Kidney capillary endothelial cell (primary cell): ENCODE measurements around the gene CCDC85C.

Experiments
- DNase-seq: peaks from one replicate; pipeline ENCODE4 v3.0.0-alpha.2; 2018; ENCODE audit warnings: low spot score

Gene CCDC85C

DNA sequence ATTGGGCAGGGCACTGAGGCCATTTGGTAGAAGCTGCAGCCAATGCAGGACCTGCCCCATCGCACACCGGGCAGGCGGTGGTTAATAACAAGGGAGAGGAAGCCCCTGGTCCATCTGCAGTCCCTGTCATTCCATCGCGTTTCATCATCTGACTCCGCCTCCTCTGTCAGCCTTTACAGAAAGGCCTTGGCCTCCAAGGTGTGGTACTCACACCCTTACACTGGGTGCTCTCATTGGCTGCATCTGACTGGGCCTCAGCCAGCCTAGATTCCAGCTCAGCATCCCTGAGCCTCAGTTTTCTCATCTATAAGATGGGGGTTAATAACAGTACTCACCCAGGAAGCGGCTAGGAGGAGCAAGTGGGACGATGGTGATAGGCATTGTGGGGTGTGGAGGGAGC is 26.2 kb upstream of the CCDC85C start:
- DNase-seq, result no peak

GRCh38 chr14:99628887-99629618 is 25.0 kb upstream of the CCDC85C start:
- DNase-seq, result peak; percentile 75

DNA sequence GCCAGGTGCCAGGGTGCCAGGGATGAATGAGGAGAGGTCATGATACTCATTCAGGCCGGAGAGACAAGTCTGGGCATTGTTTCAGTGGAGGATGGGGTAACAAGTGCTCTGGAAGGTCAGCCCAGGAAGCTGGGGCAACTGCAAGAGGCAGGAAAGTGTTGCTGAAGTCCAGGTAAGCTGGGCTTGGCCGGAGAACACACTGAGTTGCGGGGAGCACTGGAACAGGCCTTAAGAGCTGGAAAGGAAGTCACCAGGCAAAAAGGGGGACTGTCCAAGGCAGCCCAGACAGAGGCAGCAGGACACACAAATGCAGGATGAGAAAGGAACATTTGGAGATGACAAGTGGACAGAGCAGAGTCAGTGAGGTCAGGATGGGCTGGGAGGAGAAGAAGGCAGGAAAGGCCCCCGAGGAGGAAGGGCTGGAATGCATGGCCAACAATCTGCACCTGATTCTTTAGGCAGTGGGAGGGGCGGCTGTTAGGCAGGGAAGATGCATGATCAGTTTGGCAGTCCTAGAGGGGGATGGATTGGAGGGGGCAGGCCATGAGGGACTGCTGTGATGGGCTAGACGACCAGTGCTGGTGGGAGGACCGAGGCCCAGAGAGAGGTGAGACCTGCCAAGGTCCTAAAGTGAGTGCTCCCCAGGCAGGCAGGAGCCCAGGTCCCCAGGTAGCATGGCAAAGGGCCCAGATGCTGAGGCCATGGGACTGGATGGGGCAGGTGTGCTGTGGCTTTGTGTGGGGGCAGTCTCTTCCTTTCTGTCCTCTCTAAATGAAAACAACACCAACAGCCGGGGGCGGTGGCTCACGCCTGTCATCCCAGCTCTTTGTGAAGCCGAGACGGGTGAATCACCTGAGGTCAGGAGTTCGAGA is 23.7 kb upstream of the CCDC85C start:
- DNase-seq, result no peak

GRCh38 chr14:99627100-99627499 is 23.1 kb upstream of the CCDC85C start:
- DNase-seq, result no peak

- DNase-seq, result no peak
These were observed 22.1 kb upstream of the CCDC85C start for GRCh38 chr14:99626041-99626648.

DNA sequence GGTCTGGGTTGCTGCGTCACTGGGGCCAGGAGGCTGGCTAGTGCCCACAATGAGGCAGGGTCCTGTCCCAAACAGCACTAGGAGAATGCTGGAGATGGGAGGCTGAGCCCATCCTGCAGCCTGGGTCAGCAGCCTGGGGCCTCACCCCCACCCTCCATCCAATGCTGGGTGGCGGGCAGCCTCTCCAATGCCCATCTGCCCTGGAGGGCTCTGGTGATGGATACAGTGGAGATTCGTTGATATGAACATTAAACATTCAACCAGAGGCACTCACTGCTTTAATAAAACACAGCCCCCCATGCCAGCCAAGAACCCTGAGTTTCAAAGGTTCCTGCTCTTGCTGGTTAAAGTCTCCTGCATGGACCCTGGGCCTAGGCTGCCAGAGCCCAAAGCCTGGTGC is 21.5 kb upstream of the CCDC85C start:
- DNase-seq, result no peak

DNA sequence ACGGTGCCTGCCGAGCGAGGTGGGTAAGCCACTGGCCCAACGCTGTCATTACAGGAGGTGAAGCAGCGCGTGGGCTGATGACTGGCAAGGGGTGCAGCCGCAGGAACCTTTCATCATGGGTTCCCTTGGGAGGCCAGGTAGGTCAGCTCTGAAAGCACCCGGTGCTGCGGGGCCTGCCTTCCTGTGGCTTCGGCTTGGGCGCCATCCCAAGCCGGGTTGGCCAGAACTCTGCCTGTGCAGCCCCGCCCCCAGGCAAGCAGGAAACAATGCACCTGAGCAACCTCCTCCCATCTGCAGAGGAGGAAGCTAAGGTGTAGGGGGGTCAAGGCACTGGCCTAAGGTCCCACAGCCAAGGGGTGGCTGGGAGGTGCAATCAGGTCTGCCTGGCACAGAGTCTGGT is 21.0 kb upstream of the CCDC85C start:
- no peak for DNase-seq

- no peak for DNase-seq
These were observed 20.0 kb upstream of the CCDC85C start for GRCh38 chr14:99624024-99624423.

GRCh38 chr14:99621948-99622347 is 17.9 kb upstream of the CCDC85C start:
- no peak for DNase-seq

GRCh38 chr14:99619835-99620834 is 16.1 kb upstream of the CCDC85C start:
- DNase-seq, result peak; percentile 98

GRCh38 chr14:99616832-99617800 is 13.1 kb upstream of the CCDC85C start:
- no peak for DNase-seq

GRCh38 chr14:99615497-99616157 is 11.6 kb upstream of the CCDC85C start:
- no peak for DNase-seq

DNA sequence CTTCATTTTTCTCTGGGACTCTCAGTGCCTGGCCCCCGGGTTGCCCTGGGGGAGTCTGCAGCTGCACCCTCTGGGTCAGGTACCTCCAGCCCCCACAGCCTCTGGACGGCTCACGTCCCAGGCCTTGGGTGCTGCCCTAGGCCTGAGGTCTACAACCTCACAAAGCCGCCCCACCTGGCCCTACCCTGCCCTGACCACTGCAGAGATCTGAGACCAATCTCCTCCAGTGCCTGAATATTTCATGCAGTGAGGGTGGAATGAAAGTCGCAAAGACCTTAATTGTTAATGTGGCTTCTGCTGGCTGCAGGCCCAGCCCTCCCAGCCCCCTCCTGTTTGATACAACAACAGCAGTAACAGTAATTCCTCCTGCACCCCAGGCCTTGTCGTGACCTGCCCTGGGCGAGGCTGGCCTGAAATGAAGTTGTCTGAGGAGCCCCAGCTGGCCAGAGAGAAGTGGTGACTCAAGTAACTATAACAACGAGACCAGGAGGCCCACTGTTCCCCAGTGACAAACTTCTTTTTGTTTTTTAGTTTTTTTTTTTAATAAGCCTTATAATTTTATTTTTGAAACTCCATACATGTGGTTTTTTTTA is 8.8 kb upstream of the CCDC85C start:
- DNase-seq, result no peak

DNA sequence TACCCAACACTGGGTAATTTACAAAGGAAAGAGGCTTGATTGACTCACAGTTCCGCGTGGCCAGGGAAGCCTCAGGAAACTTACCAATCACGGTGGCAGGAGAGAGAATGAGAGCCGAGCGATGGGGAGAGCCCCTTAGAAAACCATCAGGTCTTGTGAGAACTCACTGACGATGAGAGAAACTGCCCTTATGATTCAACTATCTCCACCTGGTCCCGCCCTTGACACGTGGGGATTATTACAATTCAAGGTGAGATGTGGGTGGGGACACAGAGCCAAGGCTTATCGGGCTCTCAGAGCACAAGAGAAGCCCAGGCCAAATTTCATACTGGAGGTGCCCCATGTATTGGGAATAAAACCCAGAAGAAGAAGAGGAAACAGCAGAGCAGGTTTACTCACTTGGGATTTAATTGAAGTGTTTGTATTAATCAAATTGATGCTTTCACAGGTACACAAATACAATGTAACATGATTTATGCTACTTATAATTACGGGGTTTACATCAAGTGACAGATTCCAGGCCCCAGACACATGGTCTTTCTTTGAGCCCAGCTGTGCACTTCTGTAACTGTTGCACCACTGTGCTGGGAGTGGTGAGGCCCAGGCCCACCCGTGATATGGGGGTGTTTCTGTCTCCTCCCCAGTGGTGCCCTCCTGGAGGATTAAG is 8.2 kb upstream of the CCDC85C start:
- no peak for DNase-seq

- no peak for DNase-seq
These were observed 7.6 kb upstream of the CCDC85C start for GRCh38 chr14:99611646-99612045.

- no peak for DNase-seq
These were observed 5.5 kb upstream of the CCDC85C start for GRCh38 chr14:99609245-99610170.

DNA sequence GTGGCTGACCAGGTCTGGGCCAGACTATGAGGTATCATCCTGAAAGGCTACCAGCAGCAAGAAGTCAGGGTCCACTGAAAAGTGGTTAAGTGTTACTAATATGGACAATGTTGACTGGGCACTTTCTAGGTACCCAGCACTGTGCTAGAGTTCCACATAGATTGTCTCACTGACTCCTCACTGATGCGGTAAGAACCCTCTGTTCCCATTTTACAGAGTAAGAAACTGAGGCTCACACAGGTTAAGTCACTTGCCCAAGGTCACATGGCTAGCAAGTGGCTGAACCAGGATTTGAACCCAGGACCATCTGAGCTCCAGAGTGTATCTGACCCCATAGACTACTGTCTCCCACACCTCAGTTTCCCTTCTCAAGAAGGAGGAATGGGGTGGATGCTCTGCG is 4.6 kb upstream of the CCDC85C start:
- DNase-seq, result no peak

DNA sequence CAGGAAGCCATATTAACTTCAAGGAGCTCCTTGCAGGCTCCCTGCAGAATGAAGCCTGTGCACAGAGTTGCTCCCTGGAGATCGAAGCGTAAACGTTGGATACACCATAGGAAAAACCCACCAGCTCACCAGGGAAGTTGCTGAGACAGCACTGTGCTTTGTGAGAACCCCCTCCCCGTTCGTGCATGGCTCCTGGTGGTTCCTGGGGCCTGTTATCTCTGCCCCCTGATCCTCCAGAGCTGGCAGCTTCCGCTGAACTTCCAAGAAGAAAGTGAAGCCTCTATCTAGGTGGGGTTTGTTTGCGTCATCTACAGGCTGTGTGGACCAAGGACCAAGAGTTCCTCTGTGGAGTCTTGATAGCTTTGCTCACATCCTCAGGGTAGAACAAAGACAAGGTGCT is 2.4 kb upstream of the CCDC85C start:
- no peak for DNase-seq
